ENCODE results near the gene TPRN. TPM values are rescaled to one million over a fixed set of nuclear protein-coding genes. Genes with fewer than 3 reads are reported as not detected.

Gene TPRN
- total RNA-seq, 1 donor from 2014 or later = 18.0 TPM

GRCh38 chr9:137223078-137223970, 22.8 kb upstream of the TPRN start:
- no peaks in the 10 kb centered on the region for H3K9me3 ChIP-seq (replicated peaks)
- intact Hi-C loops (cut with micrococcal nuclease) = no loop called here

GRCh38 chr9:137222190-137223077, 21.9 kb upstream of the TPRN start, which contains the start of gene RNF208:
RNF208 (minus strand) TSS chr9:137222240; CDS start chr9:137221212, 1,028 bp downstream.
- intact Hi-C loops (cut with micrococcal nuclease) = no loop called here
- no peaks in the 10 kb centered on the region for H3K36me3 ChIP-seq
- H3K27me3 ChIP-seq (ENCODE audit: low read depth) = no peaks in the 10 kb centered on the region
- no peak for DNase-seq
- TF ChIP-seq CTCF (IDR thresholded peaks at IDR 0.05; ENCODE audit: borderline replicate concordance) = no peak
- no peaks in the 10 kb centered on the region for H3K9me3 ChIP-seq (replicated peaks)
- H3K27ac ChIP-seq (replicated peaks) = peak within 1 kb of the TSS; percentile 96
- peak within 1 kb of the TSS; percentile 91 for H3K4me3 ChIP-seq
- peaks cover 54% of the 10 kb centered on the region for H3K4me1 ChIP-seq

More at GRCh38 chr9:137223078-137223970, 22.8 kb upstream of the TPRN start:
- DNase-seq = peak; percentile 97
- H3K27me3 ChIP-seq (ENCODE audit: low read depth) = peaks cover 4% of the 10 kb centered on the region
- H3K36me3 ChIP-seq = no peaks in the 10 kb centered on the region
- peak overlapping the region; percentile 91 for H3K4me3 ChIP-seq
- no peak for TF ChIP-seq CTCF (IDR thresholded peaks at IDR 0.05; ENCODE audit: borderline replicate concordance)
- peak overlapping the region; percentile 96 for H3K27ac ChIP-seq (replicated peaks)
- H3K4me1 ChIP-seq = peaks cover 47% of the 10 kb centered on the region

- Histone ChIP-seq H3K27ac (replicated peaks) (peak overlapping the region; percentile 84), H3K36me3 (peaks cover under 1% of the 10 kb centered on the region), H3K9me3 (replicated peaks) (no peaks in the 10 kb centered on the region), H3K4me3 (peak overlapping the region; percentile 68), H3K4me1 (peaks cover 59% of the 10 kb centered on the region), H3K27me3 (ENCODE audit: low read depth) (no peaks in the 10 kb centered on the region)
- no peak for DNase-seq
- intact Hi-C loops (cut with micrococcal nuclease) = no loop called here
- no peak for TF ChIP-seq CTCF (IDR thresholded peaks at IDR 0.05; ENCODE audit: borderline replicate concordance)
Measured at GRCh38 chr9:137221506-137222111, 21.1 kb upstream of the TPRN start.

DNA sequence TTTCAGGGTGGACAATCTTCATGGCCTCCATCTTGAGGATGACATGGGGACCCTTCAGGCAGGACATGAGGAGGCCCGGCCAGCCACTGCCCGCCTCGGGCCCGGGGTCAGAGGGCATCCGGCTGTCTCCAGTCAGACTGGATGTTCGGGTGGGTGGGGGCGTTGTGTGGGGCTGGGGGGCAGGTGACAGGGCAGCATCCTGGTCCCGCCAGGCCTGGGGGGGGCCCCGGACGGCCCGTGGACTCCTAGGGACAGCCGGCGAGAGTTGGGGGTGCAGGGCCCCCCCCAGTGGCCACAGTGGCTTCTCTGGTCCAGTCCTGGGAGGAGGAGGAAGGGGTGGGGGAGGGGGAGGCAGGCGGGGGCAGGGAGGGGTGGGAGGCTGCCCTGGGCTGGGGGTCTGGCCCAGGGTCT, 20.6 kb upstream of the TPRN start:
- no peaks in the 10 kb centered on the region for H3K27me3 ChIP-seq (ENCODE audit: low read depth)
- intact Hi-C loops (cut with micrococcal nuclease) = no loop called here
- peak overlapping the region; percentile 84 for H3K27ac ChIP-seq (replicated peaks)
- no peak for TF ChIP-seq CTCF (IDR thresholded peaks at IDR 0.05; ENCODE audit: borderline replicate concordance)
- peak overlapping the region; percentile 68 for H3K4me3 ChIP-seq
- peaks cover 6% of the 10 kb centered on the region for H3K36me3 ChIP-seq
- H3K9me3 ChIP-seq (replicated peaks) = no peaks in the 10 kb centered on the region
- no peak for DNase-seq
- H3K4me1 ChIP-seq = peaks cover 60% of the 10 kb centered on the region
